ENCODE data around the gene SPINK6.

DNA sequence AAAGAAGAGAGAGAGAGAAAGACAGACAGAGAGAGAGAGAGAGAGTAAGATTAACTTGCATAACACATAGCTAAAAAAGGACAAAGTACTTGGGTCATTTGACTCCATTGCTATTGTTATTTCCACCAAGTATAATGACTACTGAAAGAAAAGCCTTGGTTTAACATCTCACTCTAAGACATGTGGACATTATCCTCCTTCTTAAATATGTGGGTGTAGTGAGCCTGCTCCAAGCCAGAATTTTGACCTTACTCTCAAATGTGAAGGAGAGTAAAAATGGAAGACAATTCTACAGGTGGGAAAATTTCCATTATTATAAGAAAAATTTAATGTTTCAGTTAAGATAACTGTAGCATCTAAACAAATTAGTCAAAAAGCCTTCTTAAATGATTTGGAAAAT, 27.0 kb downstream of the SPINK6 start:
- TF ChIP-seq, protein P1, sequence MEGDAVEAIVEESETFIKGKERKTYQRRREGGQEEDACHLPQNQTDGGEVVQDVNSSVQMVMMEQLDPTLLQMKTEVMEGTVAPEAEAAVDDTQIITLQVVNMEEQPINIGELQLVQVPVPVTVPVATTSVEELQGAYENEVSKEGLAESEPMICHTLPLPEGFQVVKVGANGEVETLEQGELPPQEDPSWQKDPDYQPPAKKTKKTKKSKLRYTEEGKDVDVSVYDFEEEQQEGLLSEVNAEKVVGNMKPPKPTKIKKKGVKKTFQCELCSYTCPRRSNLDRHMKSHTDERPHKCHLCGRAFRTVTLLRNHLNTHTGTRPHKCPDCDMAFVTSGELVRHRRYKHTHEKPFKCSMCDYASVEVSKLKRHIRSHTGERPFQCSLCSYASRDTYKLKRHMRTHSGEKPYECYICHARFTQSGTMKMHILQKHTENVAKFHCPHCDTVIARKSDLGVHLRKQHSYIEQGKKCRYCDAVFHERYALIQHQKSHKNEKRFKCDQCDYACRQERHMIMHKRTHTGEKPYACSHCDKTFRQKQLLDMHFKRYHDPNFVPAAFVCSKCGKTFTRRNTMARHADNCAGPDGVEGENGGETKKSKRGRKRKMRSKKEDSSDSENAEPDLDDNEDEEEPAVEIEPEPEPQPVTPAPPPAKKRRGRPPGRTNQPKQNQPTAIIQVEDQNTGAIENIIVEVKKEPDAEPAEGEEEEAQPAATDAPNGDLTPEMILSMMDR (IDR thresholded peaks at IDR 0.05 in 8 of 11, conservative IDR thresholded peaks at IDR 0.05 in 3 of 11): no peak
- TF ChIP-seq POLR2A (IDR thresholded peaks at IDR 0.05) (no peak), POLR2AphosphoS5 (IDR thresholded peaks at IDR 0.05) (no peak)
